Panc1 (cell line): ENCODE measurements around the gene SHROOM2. TPM values are rescaled to one million over a fixed set of nuclear protein-coding genes. Genes with fewer than 3 reads are reported as not detected.

ENCODE experiments used
- ATAC-seq: fragments of 200-7000 bp; cut with Tn5 transposase; 2 replicates; pipeline ENCODE4 v1.9.1; 2020; ENCODE audit warnings: mild to moderate bottlenecking, moderate library complexity
- BruUV-seq: library from RNA; stranded (reverse); fragments of 400-500 nt; replicated peaks from 2 replicates; lab custom pipeline; 2021; lab: Mats Ljungman, UMichigan
- CTCF ChIA-PET: fragments of 300-600 bp; sonication (Branson Sonifier 250); formaldehyde crosslinking; loops from one replicate; lab custom pipeline; 2022; ENCODE audit warnings: antibody characterized with exemption; lab: Charles Lee
- POLR2A ChIA-PET: fragments of 300-600 bp; sonication (Branson Sonifier 250); formaldehyde crosslinking; loops from one replicate; lab custom pipeline; 2022; ENCODE audit warnings: antibody characterized with exemption; lab: Charles Lee
- DNase-seq: peaks from one replicate; pipeline ENCODE4 v3.0.0-alpha.2; 2010; ENCODE audit warnings: low read depth, low spot score
- H3K27ac ChIP-seq: 2 replicates; pipeline ENCODE4 v1.5.1; 2011; ENCODE audit warnings: mild to moderate bottlenecking, low read length, inconsistent platforms
- H3K27me3 ChIP-seq: fragments of 200-500 bp; sonication (Bioruptor generic); 2 replicates; pipeline ENCODE4 v1.6.0; 2014; ENCODE audit warnings: low read length, inconsistent platforms; ENCODE audit not compliant: control insufficient read depth, insufficient read depth
- H3K36me3 ChIP-seq: fragments of 200-500 bp; sonication (Bioruptor generic); 2 replicates; pipeline ENCODE4 v1.5.1; 2014; ENCODE audit warnings: inconsistent platforms, mild to moderate bottlenecking, low read length, moderate library complexity; ENCODE audit not compliant: control insufficient read depth, insufficient read depth
- H3K4me1 ChIP-seq: 2 replicates; pipeline ENCODE4 v1.5.1; 2011; ENCODE audit warnings: inconsistent platforms, mild to moderate bottlenecking, low read length, moderate library complexity; ENCODE audit not compliant: control insufficient read depth, insufficient read depth
- H3K4me3 ChIP-seq, 2 experiments: 2 replicates each; pipeline ENCODE4 v1.5.1; 2011 to 2012; ENCODE audit warnings: low read depth in 2 of 2, low read length in 2 of 2, mild to moderate bottlenecking in 2 of 2, inconsistent platforms in 1 of 2, moderate library complexity in 1 of 2
- H3K9me3 ChIP-seq: fragments of 200-500 bp; sonication (Bioruptor generic); 2 replicates; pipeline ENCODE4 v1.5.1; 2014; ENCODE audit warnings: low read depth, mild to moderate bottlenecking, inconsistent platforms, low read length, moderate library complexity; ENCODE audit not compliant: control insufficient read depth, insufficient read depth
- CTCF ChIP-seq: fragments of 450-650 bp; IDR thresholded peaks from 2 replicates; pipeline ENCODE4 v1.5.1; 2017; ENCODE audit warnings: mild to moderate bottlenecking
- POLR2AphosphoS5 ChIP-seq: IDR thresholded peaks from 2 replicates; pipeline ENCODE4 v1.6.1; 2012; ENCODE audit warnings: mild to moderate bottlenecking, low read depth, low read length, moderate library complexity
- REST ChIP-seq, 2 experiments: IDR thresholded peaks; 2 replicates each; pipeline ENCODE4 v1.6.1; 2011 to 2012; ENCODE audit warnings: low read depth in 2 of 2, control low read depth in 1 of 2, low read length in 1 of 2, mild to moderate bottlenecking in 1 of 2, moderate library complexity in 1 of 2; ENCODE audit not compliant: insufficient read depth in 1 of 2
- SIN3A ChIP-seq: IDR thresholded peaks from 2 replicates; pipeline ENCODE4 v1.6.1; 2012; ENCODE audit warnings: low read depth, mild to moderate bottlenecking, low read length, moderate library complexity, borderline replicate concordance; ENCODE audit not compliant: insufficient read depth
- TCF7L2 ChIP-seq: IDR thresholded peaks from 2 replicates; pipeline ENCODE4 v1.6.1; 2011; ENCODE audit warnings: mild to moderate bottlenecking, low read depth, low read length, inconsistent platforms
- in situ Hi-C: cut with HindIII; loops from 2 replicates; pipeline ENCODE4 v1.10.0; 2016; ENCODE audit warnings: low sequenced_read_pairs, low pct_unique_long_range_greater_than_20kb
- intact Hi-C: fragments of 100-400 bp; cut with micrococcal nuclease; formaldehyde crosslinking; loops from one replicate; pipeline ENCODE4 v1.10.0; 2022; ENCODE audit not compliant: unreplicated experiment
- total RNA-seq: library from RNA; stranded (reverse); gene quantifications from one replicate; pipeline ENCODE4 v1.2.1, GENCODE V29; 2021; ENCODE audit not compliant: unreplicated experiment

The SHROOM2 gene
- total RNA-seq, 1 experiment from 2014 or later = 0.72 TPM

GRCh38 chrX:9861711-9862110 lies 75.5 kb downstream of the SHROOM2 start:
- intact Hi-C loops (no loop called here), in situ Hi-C loops (no loop called here)
- Histone ChIP-seq H3K27ac (no peak overlapping the region), H3K4me1 (no peaks in the 10 kb centered on the region), H3K9me3 (no peaks in the 10 kb centered on the region), H3K27me3 (no peaks in the 10 kb centered on the region), H3K36me3 (no peaks in the 10 kb centered on the region), H3K4me3 (no peak overlapping the region)
- no peak for ATAC-seq
- no TSS peak for BruUV-seq
- POLR2A ChIA-PET = no interaction called here
- CTCF ChIA-PET = no interaction called here
- DNase-seq = no peak
- no peak for TF ChIP-seq POLR2AphosphoS5
- no peak for TF ChIP-seq SIN3A
- TF ChIP-seq REST (IDR thresholded peaks at IDR 0.05; ENCODE audit: insufficient read depth in 1 of 2, low read depth in 2 of 2, low read length in 1 of 2) = no peak
- TF ChIP-seq CTCF = no peak
- TF ChIP-seq TCF7L2 = no peak

GRCh38 chrX:9862525-9862924 lies 76.3 kb downstream of the SHROOM2 start:
- Histone ChIP-seq H3K36me3 (no peaks in the 10 kb centered on the region), H3K4me1 (no peaks in the 10 kb centered on the region), H3K27ac (no peak overlapping the region), H3K9me3 (no peaks in the 10 kb centered on the region), H3K27me3 (no peaks in the 10 kb centered on the region), H3K4me3 (no peak overlapping the region)
- DNase-seq (no peak), ATAC-seq (no peak)
- in situ Hi-C loops (no loop called here), intact Hi-C loops (no loop called here)
- no peak for TF ChIP-seq TCF7L2
- TF ChIP-seq CTCF = peak; percentile 34; the same call in 1 of the 2 replicates
- TF ChIP-seq POLR2AphosphoS5 = no peak
- no peak for TF ChIP-seq SIN3A
- no peak for TF ChIP-seq REST (IDR thresholded peaks at IDR 0.05; ENCODE audit: insufficient read depth in 1 of 2, low read depth in 2 of 2, low read length in 1 of 2)
- BruUV-seq = no TSS peak
- CTCF ChIA-PET = no interaction called here
- POLR2A ChIA-PET = no interaction called here
